Hepatocyte (in vitro differentiated cells): ENCODE data around the gene TEAD3.

Source experiments
- CTCF ChIP-seq: fragments of 200-600 bp; sonication (generic); IDR thresholded peaks from 2 replicates; pipeline ENCODE4 v1.5.1; 2016; ENCODE audit warnings: antibody characterized with exemption, mild to moderate bottlenecking; ENCODE audit not compliant: poor library complexity
- EZH2 ChIP-seq: fragments of 200-600 bp; sonication (generic); IDR thresholded peaks from 2 replicates; pipeline ENCODE4 v1.6.1; 2016; ENCODE audit warnings: antibody characterized with exemption, mild to moderate bottlenecking, borderline replicate concordance

GRCh38 chr6:35445691-35446090 lies 51.2 kb downstream of the TEAD3 start:
- TF ChIP-seq CTCF (no peak), EZH2 (no peak)
